Psoas muscle (tissue), 8 donors: ENCODE data around the gene MYO5B. TPM values are rescaled to one million over a fixed set of nuclear protein-coding genes. Genes with fewer than 3 reads are reported as not detected.

Experiments
- ATAC-seq, 4 donors: fragments of 200-7000 bp; cut with Tn5 transposase; one replicate each; pipeline ENCODE4 v1.9.1; 2020; ENCODE audit warnings: moderate library complexity in 3 of 4, mild to moderate bottlenecking in 2 of 4
- DNase-seq, 2 donors: peaks; one replicate each; pipeline ENCODE4 v3.0.0-alpha.2; 2020
- H3K27ac ChIP-seq: fragments of 200-600 bp; one replicate; pipeline ENCODE4 v1.8.0; 2022
- H3K27me3 ChIP-seq, 3 donors: fragments of 200-600 bp in 1 of 3; one replicate each; pipeline versions ENCODE4 v1.6.1 to v1.8.0; 2013 to 2022; ENCODE audit warnings: low read length in 2 of 3, mild to moderate bottlenecking in 2 of 3, moderate library complexity in 1 of 3; ENCODE audit not compliant: insufficient read depth in 3 of 3
- H3K36me3 ChIP-seq, 2 donors: fragments of 200-600 bp in 1 of 2; one replicate each; pipeline versions ENCODE4 v1.6.1 to v1.8.0; 2013 to 2022; ENCODE audit warnings: low read depth in 1 of 2, mild to moderate bottlenecking in 1 of 2, moderate library complexity in 1 of 2; ENCODE audit not compliant: insufficient read depth in 1 of 2
- H3K4me1 ChIP-seq: fragments of 200-600 bp; one replicate; pipeline ENCODE4 v1.8.0; 2022
- H3K4me3 ChIP-seq: fragments of 200-600 bp; one replicate; pipeline ENCODE4 v1.8.0; 2022; ENCODE audit warnings: mild to moderate bottlenecking
- H3K9me3 ChIP-seq: fragments of 200-600 bp; one replicate; pipeline ENCODE4 v1.8.0; 2022
- WGBS, 3 donors: extraction: QIAGEN DNeasy Blood & Tissue Kit; methylation state at CpG; one replicate each; pipeline versions ENCODE4 v1.1.6 to v1.1.7; 2013; 5-methylcytosine and 5-hydroxymethylcytosine counted together
- intact Hi-C, 2 donors: fragments of 100-400 bp; cut with DNase I; formaldehyde crosslinking; loops; one replicate each; pipeline versions ENCODE4 v1.11.0 to v1.14.2; 2022
- polyA plus RNA-seq, 3 donors: library from polyadenylated mRNA; stranded (reverse); fragments of 200-250 nt; gene quantifications; one replicate each; pipeline ENCODE4 v1.2.3, GENCODE V29; 2013
- total RNA-seq, 4 donors: library from RNA; stranded (reverse); fragmentation: NEBNext Ultra II Directional in 2 of 4; extraction: Animal tissue kit (Norgen Biotek cat#: 25700) in 2 of 4; gene quantifications; one replicate each; pipeline versions ENCODE4 v1.2.1 to v1.2.4, GENCODE V29; 2021 to 2023
- TF ChIP-seq, protein P1 (sequence below): fragments of 200-600 bp; IDR thresholded peaks from one replicate; pipeline ENCODE4 v1.8.0; 2022; ENCODE audit warnings: antibody characterized with exemption
- donor health status: healthy with polysubstance abuse.
- donor health status: DM: no; HTN: no; CAD: no; lungs with moderate emphysema.
- donor health status: Bipolar disorder and iron deficiency.
- donor health status: healthy.
- donor health status: DM: yes; HTN: yes; CAD: no.
- donor health status: DM: no; HTN: no; CAD: no.
- donor health status: DM: no; HTN: no; CAD: no.
- donor health status: DM: yes; HTN: yes; CAD: no.

The MYO5B gene
- total and polyA plus RNA-seq, 7 donors, result 0.10 to 1.2 (median 0.44) TPM

DNA sequence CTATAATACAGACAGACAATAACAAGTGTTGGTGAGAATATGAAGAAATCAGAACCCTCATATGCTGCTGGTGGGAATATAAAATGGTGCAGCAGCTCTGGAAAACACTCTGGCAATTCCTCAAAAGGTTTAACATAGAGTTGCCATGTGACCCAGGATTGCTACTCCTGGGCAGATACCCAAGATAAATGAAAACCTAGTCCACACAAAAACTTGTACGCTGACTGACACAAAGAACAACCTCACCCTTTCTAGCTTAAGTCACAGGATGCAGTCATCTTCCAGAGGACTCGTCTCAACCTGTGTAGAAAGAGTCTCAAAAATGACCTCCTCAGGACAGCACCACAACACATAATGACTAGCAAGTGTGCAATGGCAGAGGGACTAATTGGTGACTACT is 310.0 kb downstream of the MYO5B start:
- no peaks in the 10 kb centered on the region for H3K9me3 ChIP-seq
- no peaks in the 10 kb centered on the region for H3K36me3 ChIP-seq
- ATAC-seq, result no peak
- H3K4me1 ChIP-seq, result no peaks in the 10 kb centered on the region
- H3K4me3 ChIP-seq, result no peak overlapping the region
- WGBS, 3 donors, result 82 to 89% (median 87%) methylated on average over 2 of the region's 2 CpGs
- H3K27ac ChIP-seq, result no peak overlapping the region
- intact Hi-C loops, result no loop called here
- no peak for DNase-seq
- TF ChIP-seq, protein P1, sequence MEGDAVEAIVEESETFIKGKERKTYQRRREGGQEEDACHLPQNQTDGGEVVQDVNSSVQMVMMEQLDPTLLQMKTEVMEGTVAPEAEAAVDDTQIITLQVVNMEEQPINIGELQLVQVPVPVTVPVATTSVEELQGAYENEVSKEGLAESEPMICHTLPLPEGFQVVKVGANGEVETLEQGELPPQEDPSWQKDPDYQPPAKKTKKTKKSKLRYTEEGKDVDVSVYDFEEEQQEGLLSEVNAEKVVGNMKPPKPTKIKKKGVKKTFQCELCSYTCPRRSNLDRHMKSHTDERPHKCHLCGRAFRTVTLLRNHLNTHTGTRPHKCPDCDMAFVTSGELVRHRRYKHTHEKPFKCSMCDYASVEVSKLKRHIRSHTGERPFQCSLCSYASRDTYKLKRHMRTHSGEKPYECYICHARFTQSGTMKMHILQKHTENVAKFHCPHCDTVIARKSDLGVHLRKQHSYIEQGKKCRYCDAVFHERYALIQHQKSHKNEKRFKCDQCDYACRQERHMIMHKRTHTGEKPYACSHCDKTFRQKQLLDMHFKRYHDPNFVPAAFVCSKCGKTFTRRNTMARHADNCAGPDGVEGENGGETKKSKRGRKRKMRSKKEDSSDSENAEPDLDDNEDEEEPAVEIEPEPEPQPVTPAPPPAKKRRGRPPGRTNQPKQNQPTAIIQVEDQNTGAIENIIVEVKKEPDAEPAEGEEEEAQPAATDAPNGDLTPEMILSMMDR, result no peak
- H3K27me3 ChIP-seq, result no peaks in the 10 kb centered on the region

DNA sequence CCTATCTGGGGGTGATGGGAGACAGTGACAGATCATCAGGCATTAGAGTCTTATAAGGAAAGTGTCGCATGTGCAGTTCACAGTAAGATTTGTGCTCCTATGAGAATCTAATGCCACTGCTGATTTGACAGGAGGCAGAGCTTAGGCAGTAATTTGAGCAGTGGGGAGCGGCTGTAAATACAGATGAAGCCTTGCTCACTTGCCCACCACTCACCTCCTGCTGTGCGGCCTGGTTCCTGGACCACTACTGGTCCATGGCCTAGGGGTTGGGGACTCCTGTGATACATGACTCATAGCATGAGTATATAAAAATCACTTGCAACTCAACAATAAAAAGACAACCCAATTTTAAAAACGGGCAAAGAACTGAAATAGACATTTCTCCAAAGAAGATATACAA is 310.5 kb downstream of the MYO5B start:
- H3K27ac ChIP-seq, result no peak overlapping the region
- H3K4me3 ChIP-seq, result no peak overlapping the region
- TF ChIP-seq, protein P1, result no peak
- no peaks in the 10 kb centered on the region for H3K9me3 ChIP-seq
- intact Hi-C loops, result no loop called here
- no peaks in the 10 kb centered on the region for H3K27me3 ChIP-seq
- no peaks in the 10 kb centered on the region for H3K4me1 ChIP-seq
- ATAC-seq (no peak), DNase-seq (no peak)
- no peaks in the 10 kb centered on the region for H3K36me3 ChIP-seq
- 77 to 82% (median 77%) methylated on average over 4 of the region's 4 CpGs for WGBS, 3 donors

DNA sequence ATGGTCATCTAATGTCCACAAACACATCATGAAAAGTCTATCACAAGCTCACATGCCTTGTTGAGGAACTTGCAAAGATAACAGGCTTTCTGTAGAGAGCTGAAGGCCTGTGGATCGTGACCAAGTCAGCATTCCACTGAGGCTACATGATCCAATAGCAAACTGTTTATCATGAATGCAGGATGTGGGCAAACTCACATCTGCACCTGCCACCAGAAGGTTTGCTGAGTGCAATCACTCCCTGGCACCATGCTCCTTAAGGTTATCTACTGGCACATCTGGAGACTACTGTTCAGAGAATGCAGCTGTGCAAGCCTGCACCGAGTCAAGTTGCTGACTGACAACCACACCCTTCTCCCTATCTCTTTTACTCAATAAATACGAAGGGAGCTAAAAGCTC is 314.3 kb downstream of the MYO5B start:
- H3K4me3 ChIP-seq, result no peak overlapping the region
- H3K4me1 ChIP-seq, result no peaks in the 10 kb centered on the region
- 61 to 76% (median 63%) methylated on average over 3 of the region's 3 CpGs for WGBS, 3 donors
- H3K36me3 ChIP-seq, result no peaks in the 10 kb centered on the region
- H3K9me3 ChIP-seq, result no peaks in the 10 kb centered on the region
- DNase-seq (no peak), ATAC-seq (no peak)
- no peak overlapping the region for H3K27ac ChIP-seq
- TF ChIP-seq, protein P1, result no peak
- no peaks in the 10 kb centered on the region for H3K27me3 ChIP-seq
- intact Hi-C loops, result no loop called here

DNA sequence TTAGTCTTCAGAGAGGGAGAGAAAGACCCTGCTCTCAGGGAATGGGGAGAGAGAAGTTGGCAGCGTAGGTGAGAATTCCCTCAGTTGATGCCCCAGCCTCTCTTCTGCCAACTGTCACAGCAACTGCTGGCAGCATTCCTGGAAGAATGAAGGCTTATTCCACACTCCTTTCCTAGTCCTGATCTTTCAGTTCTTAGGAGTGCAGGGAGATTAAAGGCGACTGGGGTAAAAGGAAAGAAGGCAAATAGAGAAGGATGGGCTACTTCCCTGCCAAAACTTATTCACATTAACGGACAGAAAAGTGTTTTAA is 315.7 kb downstream of the MYO5B start:
- Histone ChIP-seq H3K4me1 (no peaks in the 10 kb centered on the region), H3K27ac (no peak overlapping the region), H3K27me3 (no peaks in the 10 kb centered on the region), H3K4me3 (no peak overlapping the region), H3K9me3 (no peaks in the 10 kb centered on the region), H3K36me3 (no peaks in the 10 kb centered on the region)
- no peak for ATAC-seq
- 19 to 35% (median 29%) methylated on average over 3 of the region's 3 CpGs for WGBS, 3 donors
- DNase-seq, result no peak
- TF ChIP-seq, protein P1, result no peak
- intact Hi-C loops, result no loop called here

DNA sequence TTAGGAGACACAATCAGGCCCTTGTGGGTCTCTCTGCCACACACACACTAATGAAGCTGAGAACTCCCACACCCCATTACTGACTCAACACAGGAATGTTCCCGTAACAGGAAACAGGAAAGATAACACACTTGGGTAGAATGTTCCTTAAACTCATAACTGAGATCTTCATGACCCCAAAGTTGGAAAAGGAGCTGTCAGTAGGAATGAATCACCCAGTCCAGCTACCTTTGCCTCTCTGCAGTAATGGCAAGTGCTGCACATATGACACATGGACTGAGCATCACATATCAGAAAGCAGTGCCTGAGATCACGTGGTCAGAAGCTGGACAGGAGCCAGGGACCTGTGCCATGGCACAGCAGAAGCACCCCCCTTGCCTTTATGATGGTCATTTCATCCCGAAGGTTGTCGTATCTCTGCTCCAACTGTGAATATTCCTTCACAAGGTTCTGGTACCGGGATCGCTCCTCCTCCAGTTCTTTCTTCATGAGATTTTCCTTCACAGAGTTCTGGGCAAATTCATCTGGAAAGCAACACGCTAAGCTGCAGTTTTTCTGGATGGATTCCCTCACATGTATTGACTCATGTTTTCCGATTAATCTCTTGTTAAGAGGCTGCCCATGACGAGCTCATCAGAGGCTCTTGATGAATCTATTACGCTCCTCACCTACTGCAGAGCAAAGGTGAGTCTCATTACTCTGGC is 316.2 kb downstream of the MYO5B start:
- H3K4me1 ChIP-seq, result no peaks in the 10 kb centered on the region
- H3K36me3 ChIP-seq, result no peaks in the 10 kb centered on the region
- 33 to 49% (median 39%) methylated on average over 10 of the region's 10 CpGs for WGBS, 3 donors
- H3K4me3 ChIP-seq, result no peak overlapping the region
- ATAC-seq (no peak), DNase-seq (no peak)
- no peak overlapping the region for H3K27ac ChIP-seq
- intact Hi-C loops, result no loop called here
- TF ChIP-seq, protein P1, result no peak
- H3K27me3 ChIP-seq, result no peaks in the 10 kb centered on the region
- H3K9me3 ChIP-seq, result no peaks in the 10 kb centered on the region
